Measurements from ENCODE around the gene PRM3.

The PRM3 gene

DNA sequence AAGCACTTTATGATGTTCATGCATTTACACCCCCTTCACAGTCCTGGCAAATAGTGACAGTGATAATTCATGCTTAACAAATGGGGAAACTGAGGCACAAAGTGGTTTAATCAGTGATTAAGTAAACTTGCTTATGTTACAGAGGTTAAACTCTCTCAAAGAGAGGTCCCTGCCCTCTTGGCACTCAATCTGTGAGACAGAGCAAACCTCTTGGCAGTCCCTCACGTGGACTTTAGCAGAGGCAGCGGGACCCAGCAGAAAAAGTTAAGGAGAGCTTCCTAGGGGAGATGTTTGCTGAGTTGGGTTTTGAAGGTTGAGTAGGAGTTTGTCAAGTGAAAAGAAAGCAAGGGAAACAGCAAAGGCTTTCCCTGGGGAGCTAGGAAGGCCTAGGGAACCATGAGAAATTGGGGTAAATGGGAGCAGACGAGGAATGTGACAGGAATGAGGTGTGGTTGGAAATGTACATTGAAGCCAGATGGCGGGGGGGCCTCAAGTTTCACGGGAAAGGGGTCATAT lies 28.1 kb downstream of the PRM3 start:
- TF ChIP-seq YY1 (IDR thresholded peaks at IDR 0.05; ENCODE audit: low read depth), result no peak
- TF ChIP-seq TEAD4 (IDR thresholded peaks at IDR 0.05), result no peak
- TF ChIP-seq EP300 (IDR thresholded peaks at IDR 0.05; ENCODE audit: borderline replicate concordance), result no peak
- TF ChIP-seq ZBTB7A (IDR thresholded peaks at IDR 0.05; ENCODE audit: low read depth), result no peak
- TF ChIP-seq TAF1 (IDR thresholded peaks at IDR 0.05; ENCODE audit: low read depth), result no peak
- no peak for TF ChIP-seq MAX (IDR thresholded peaks at IDR 0.05)
- TF ChIP-seq, protein P1, sequence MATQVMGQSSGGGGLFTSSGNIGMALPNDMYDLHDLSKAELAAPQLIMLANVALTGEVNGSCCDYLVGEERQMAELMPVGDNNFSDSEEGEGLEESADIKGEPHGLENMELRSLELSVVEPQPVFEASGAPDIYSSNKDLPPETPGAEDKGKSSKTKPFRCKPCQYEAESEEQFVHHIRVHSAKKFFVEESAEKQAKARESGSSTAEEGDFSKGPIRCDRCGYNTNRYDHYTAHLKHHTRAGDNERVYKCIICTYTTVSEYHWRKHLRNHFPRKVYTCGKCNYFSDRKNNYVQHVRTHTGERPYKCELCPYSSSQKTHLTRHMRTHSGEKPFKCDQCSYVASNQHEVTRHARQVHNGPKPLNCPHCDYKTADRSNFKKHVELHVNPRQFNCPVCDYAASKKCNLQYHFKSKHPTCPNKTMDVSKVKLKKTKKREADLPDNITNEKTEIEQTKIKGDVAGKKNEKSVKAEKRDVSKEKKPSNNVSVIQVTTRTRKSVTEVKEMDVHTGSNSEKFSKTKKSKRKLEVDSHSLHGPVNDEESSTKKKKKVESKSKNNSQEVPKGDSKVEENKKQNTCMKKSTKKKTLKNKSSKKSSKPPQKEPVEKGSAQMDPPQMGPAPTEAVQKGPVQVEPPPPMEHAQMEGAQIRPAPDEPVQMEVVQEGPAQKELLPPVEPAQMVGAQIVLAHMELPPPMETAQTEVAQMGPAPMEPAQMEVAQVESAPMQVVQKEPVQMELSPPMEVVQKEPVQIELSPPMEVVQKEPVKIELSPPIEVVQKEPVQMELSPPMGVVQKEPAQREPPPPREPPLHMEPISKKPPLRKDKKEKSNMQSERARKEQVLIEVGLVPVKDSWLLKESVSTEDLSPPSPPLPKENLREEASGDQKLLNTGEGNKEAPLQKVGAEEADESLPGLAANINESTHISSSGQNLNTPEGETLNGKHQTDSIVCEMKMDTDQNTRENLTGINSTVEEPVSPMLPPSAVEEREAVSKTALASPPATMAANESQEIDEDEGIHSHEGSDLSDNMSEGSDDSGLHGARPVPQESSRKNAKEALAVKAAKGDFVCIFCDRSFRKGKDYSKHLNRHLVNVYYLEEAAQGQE (IDR thresholded peaks at IDR 0.05; ENCODE audit: low read depth), result no peak
- TF ChIP-seq, protein P2, sequence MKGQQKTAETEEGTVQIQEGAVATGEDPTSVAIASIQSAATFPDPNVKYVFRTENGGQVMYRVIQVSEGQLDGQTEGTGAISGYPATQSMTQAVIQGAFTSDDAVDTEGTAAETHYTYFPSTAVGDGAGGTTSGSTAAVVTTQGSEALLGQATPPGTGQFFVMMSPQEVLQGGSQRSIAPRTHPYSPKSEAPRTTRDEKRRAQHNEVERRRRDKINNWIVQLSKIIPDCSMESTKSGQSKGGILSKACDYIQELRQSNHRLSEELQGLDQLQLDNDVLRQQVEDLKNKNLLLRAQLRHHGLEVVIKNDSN (IDR thresholded peaks at IDR 0.05), result no peak
- TF ChIP-seq RAD21 (IDR thresholded peaks at IDR 0.05; ENCODE audit: low read depth), result no peak
- TF ChIP-seq EGR1 (IDR thresholded peaks at IDR 0.05), result no peak
- no peak for TF ChIP-seq TCF12 (IDR thresholded peaks at IDR 0.05; ENCODE audit: low read depth)
- TF ChIP-seq CEBPB (IDR thresholded peaks at IDR 0.05), result no peak
- TF ChIP-seq NFIC (IDR thresholded peaks at IDR 0.05), result no peak
- TF ChIP-seq FOXM1 (IDR thresholded peaks at IDR 0.05; ENCODE audit: borderline replicate concordance, low read depth), result no peak
- TF ChIP-seq CREB1 (IDR thresholded peaks at IDR 0.05; ENCODE audit: low read depth), result no peak

GRCh38 chr16:11242658-11243057 lies 30.8 kb downstream of the PRM3 start:
- TF ChIP-seq, protein P2 (IDR thresholded peaks at IDR 0.05), result no peak
- TF ChIP-seq NFIC (IDR thresholded peaks at IDR 0.05) (no peak), YY1 (IDR thresholded peaks at IDR 0.05; ENCODE audit: low read depth) (no peak), EGR1 (IDR thresholded peaks at IDR 0.05) (no peak), MAX (IDR thresholded peaks at IDR 0.05) (no peak), EP300 (IDR thresholded peaks at IDR 0.05; ENCODE audit: borderline replicate concordance) (no peak), TCF12 (IDR thresholded peaks at IDR 0.05; ENCODE audit: low read depth) (no peak), CEBPB (IDR thresholded peaks at IDR 0.05) (no peak), RAD21 (IDR thresholded peaks at IDR 0.05; ENCODE audit: low read depth) (no peak), TAF1 (IDR thresholded peaks at IDR 0.05; ENCODE audit: low read depth) (no peak), ZBTB7A (IDR thresholded peaks at IDR 0.05; ENCODE audit: low read depth) (no peak), TEAD4 (IDR thresholded peaks at IDR 0.05) (no peak), FOXM1 (IDR thresholded peaks at IDR 0.05; ENCODE audit: borderline replicate concordance, low read depth) (no peak)
- TF ChIP-seq, protein P1 (IDR thresholded peaks at IDR 0.05; ENCODE audit: low read depth), result no peak

DNA sequence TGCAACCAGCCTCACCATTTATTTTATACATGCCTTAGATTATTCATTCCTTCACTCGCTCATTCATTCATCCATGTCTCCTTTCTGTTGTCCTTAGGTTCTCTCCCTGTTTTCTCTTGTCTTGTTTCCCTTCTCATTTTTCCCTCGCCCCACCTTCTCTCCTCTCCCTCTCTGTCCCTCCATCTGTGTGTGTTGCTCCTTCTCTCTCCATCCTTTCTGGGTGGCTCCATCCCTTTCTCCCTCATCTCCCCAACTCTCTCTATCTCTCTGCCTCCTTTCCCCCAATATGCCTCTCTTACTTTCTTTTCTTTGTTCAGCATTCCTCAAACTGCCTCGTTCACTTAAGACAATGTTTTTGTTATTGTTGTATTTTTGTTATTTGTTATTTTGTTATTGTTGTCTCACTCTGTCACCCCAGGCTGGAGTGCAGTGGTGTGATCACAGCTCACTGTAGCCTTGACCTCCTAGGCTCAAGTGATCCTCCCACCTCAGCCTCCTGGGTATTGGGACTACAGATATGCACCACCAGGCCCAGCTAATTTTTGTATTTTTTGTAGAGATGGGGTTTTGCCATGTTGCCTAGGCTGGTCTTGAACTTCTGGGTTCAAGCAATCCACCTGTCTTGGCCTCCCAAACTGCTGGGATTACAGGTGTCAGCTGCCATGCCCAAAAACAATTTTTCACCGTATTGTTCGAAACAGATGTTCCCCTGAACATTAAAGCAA lies 31.8 kb downstream of the PRM3 start:
- TF ChIP-seq CREB1 (IDR thresholded peaks at IDR 0.05; ENCODE audit: low read depth), result no peak
- no peak for TF ChIP-seq TAF1 (IDR thresholded peaks at IDR 0.05; ENCODE audit: low read depth)
- TF ChIP-seq, protein P2 (IDR thresholded peaks at IDR 0.05), result no peak
- TF ChIP-seq ZBTB7A (IDR thresholded peaks at IDR 0.05; ENCODE audit: low read depth), result no peak
- TF ChIP-seq TEAD4 (IDR thresholded peaks at IDR 0.05), result no peak
- no peak for TF ChIP-seq EP300 (IDR thresholded peaks at IDR 0.05; ENCODE audit: borderline replicate concordance)
- TF ChIP-seq TCF12 (IDR thresholded peaks at IDR 0.05; ENCODE audit: low read depth), result no peak
- no peak for TF ChIP-seq YY1 (IDR thresholded peaks at IDR 0.05; ENCODE audit: low read depth)
- no peak for TF ChIP-seq FOXM1 (IDR thresholded peaks at IDR 0.05; ENCODE audit: borderline replicate concordance, low read depth)
- TF ChIP-seq RAD21 (IDR thresholded peaks at IDR 0.05; ENCODE audit: low read depth), result no peak
- TF ChIP-seq CEBPB (IDR thresholded peaks at IDR 0.05), result no peak
- no peak for TF ChIP-seq MAX (IDR thresholded peaks at IDR 0.05)
- TF ChIP-seq EGR1 (IDR thresholded peaks at IDR 0.05), result no peak
- TF ChIP-seq, protein P1 (IDR thresholded peaks at IDR 0.05; ENCODE audit: low read depth), result no peak
- TF ChIP-seq NFIC (IDR thresholded peaks at IDR 0.05), result no peak

All from Ishikawa (cell line).